ENCODE results near the gene CORIN.
"Not testable (repeated sequence)": the region's sequence is repeated elsewhere in the genome, so short reads cannot be mapped to it uniquely, and the experiment has no call there.

CORIN gene

DNA sequence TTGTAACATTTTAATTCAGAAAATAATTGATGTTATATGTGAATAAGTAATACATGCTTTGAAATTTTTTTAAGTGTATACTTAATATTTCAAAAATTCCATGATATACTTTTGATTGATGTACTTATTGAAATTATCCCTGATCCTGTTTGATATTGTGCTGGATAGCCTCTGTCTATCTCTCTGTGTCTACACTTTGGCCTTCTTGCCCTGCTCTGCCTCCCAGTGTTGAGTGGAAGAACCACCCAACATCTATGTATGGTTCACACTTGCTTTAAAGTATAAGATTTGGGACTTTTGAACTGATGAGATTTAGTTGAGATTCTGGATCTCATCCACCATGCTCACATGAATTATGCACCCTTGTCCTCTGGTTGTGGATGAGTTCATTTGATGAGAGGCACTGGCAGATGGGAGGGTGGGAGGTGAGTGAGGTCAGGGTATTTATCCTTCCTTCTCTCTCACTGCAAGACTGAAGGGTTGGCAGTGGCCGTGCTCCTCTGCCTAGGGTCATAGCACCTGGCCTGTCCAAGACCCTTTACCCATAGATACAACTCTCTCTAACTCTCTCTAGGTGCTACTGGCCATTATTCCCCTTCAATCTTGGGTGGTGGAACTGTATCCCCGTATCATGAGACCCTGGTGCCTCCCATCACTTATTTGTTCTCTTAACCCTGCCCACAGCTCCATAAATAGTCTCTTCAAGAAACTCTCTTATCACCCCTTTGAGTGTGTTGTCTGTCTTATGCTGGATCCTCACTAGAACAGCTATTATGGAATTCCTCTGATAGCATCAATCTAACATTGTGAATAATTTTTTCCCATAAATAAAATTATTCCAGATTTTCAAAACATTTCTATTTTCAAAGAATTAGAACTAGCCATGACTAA lies 75.2 kb downstream of the CORIN start:
- Histone ChIP-seq H3K4me1 (ENCODE audit: control extremely low read depth in 1 of 4, control insufficient read depth in 4 of 4, insufficient read depth in 4 of 4, low read length in 3 of 4) (no peaks in the 10 kb centered on the region), H3K9me3 (ENCODE audit: control extremely low read depth in 1 of 5, control insufficient read depth in 4 of 5, insufficient read depth in 2 of 5, low read depth in 1 of 5, low read length in 4 of 5) (no peaks in the 10 kb centered on the region), H3K36me3 (ENCODE audit: control insufficient read depth in 4 of 4, insufficient read depth in 4 of 4, low read length in 3 of 4) (no peaks in the 10 kb centered on the region), H3K4me3 (ENCODE audit: control insufficient read depth in 1 of 7, extremely low read depth in 1 of 7, insufficient read depth in 4 of 7, low read depth in 2 of 7, low read length in 6 of 7) (no peak overlapping the region), H3K27ac (ENCODE audit: insufficient read depth in 1 of 2, low read depth in 1 of 2, low read length in 2 of 2, poor library complexity in 1 of 2, severe bottlenecking in 2 of 2) (no peak overlapping the region), H3K27me3 (replicated peaks in 2 of 5; ENCODE audit: control insufficient read depth in 4 of 5, insufficient read depth in 5 of 5, low read length in 4 of 5) (no peaks in the 10 kb centered on the region)
- CTCF ChIA-PET: no interaction called here
- DNase-seq: no peak
- POLR2A ChIA-PET: no interaction called here
- WGBS (ENCODE audit: insufficient coverage): 93% methylated on average over 2 of the region's 2 CpGs

DNA sequence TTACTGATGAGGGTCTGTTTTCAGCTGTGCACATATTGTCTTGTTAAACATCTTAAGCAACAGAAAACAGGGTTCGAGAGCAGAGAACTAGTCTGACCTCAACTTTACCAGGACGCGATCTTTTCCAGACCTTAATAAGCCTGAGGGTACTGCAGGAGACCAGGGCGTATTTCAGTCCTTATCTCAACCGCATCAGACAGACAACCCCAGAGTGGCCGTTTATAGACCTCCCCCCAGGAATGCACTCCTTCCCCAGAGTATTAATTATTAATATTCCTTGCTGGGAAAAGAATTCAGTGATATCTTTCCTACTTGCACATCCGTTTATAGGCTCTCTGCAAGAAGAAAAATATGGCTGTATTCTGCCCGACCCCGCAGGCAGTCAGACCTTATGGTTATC lies 84.6 kb downstream of the CORIN start:
- DNase-seq; CTCF ChIA-PET; H3K4me1 ChIP-seq (ENCODE audit: control extremely low read depth in 1 of 4, control insufficient read depth in 4 of 4, insufficient read depth in 4 of 4, low read length in 3 of 4); H3K27ac ChIP-seq (ENCODE audit: insufficient read depth in 1 of 2, low read depth in 1 of 2, low read length in 2 of 2, poor library complexity in 1 of 2, severe bottlenecking in 2 of 2); H3K4me3 ChIP-seq (ENCODE audit: control insufficient read depth in 1 of 7, extremely low read depth in 1 of 7, insufficient read depth in 4 of 7, low read depth in 2 of 7, low read length in 6 of 7); H3K36me3 ChIP-seq (ENCODE audit: control insufficient read depth in 4 of 4, insufficient read depth in 4 of 4, low read length in 3 of 4); H3K9me3 ChIP-seq (ENCODE audit: control extremely low read depth in 1 of 5, control insufficient read depth in 4 of 5, insufficient read depth in 2 of 5, low read depth in 1 of 5, low read length in 4 of 5); POLR2A ChIA-PET; H3K27me3 ChIP-seq (replicated peaks in 2 of 5; ENCODE audit: control insufficient read depth in 4 of 5, insufficient read depth in 5 of 5, low read length in 4 of 5): not testable (repeated sequence)
- WGBS (ENCODE audit: insufficient coverage): 98% methylated on average over 6 of the region's 9 CpGs

DNA sequence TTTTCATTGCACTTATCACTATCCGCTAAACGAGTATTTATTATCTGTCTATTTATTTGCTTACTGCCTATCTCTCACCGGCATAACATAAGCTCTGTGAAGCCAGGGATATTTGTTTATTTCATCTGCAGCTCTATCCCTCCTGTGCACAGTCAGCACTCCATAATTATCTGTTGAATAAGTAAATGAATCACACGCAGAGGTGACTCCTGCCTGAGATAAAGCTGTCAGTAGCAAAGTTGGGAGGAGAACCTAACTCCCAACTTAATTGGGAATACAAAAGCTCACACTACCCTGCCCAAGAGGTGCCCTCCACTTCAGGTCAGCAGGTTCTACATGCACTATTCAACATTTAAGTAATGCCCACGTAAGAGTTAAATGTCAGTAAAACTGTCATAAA lies 85.7 kb downstream of the CORIN start:
- Histone ChIP-seq H3K27me3 (replicated peaks in 2 of 5; ENCODE audit: control insufficient read depth in 4 of 5, insufficient read depth in 5 of 5, low read length in 4 of 5) (no peaks in the 10 kb centered on the region), H3K9me3 (ENCODE audit: control extremely low read depth in 1 of 5, control insufficient read depth in 4 of 5, insufficient read depth in 2 of 5, low read depth in 1 of 5, low read length in 4 of 5) (peaks cover 0 to 9% (median 0%) of the 10 kb centered on the region in 5 experiments), H3K4me1 (ENCODE audit: control extremely low read depth in 1 of 4, control insufficient read depth in 4 of 4, insufficient read depth in 4 of 4, low read length in 3 of 4) (no peaks in the 10 kb centered on the region), H3K27ac (ENCODE audit: insufficient read depth in 1 of 2, low read depth in 1 of 2, low read length in 2 of 2, poor library complexity in 1 of 2, severe bottlenecking in 2 of 2) (no peak overlapping the region), H3K36me3 (ENCODE audit: control insufficient read depth in 4 of 4, insufficient read depth in 4 of 4, low read length in 3 of 4) (no peaks in the 10 kb centered on the region), H3K4me3 (ENCODE audit: control insufficient read depth in 1 of 7, extremely low read depth in 1 of 7, insufficient read depth in 4 of 7, low read depth in 2 of 7, low read length in 6 of 7) (no peak overlapping the region)
- CTCF ChIA-PET: interaction anchor here (1.2 kb wide), 1 partner anchor 8 kb away, joined by 5 read pairs; no protein-coding TSS in a partner anchor
- POLR2A ChIA-PET: no interaction called here
- DNase-seq: no peak
- WGBS (ENCODE audit: insufficient coverage): 96% methylated on average over 3 of the region's 5 CpGs

DNA sequence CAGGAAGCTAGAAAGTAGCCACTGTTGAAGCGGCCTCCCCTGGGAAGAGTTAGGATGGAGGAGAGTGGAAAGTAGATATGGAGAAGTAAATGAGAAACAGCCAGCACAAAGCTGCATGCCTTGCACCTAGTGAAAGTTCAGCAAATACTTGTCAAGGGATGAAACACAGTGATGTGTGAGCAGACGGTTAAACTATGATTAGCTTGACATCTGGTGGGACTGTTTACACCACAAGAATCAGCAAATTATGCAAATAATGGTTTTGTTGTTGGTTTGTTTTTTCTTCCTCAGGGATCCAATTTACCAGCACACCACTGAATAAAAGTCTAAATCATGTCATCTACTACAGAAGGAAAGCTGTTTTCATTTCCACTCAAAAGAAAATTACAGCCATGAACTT lies 87.1 kb downstream of the CORIN start:
- Histone ChIP-seq H3K36me3 (ENCODE audit: control insufficient read depth in 4 of 4, insufficient read depth in 4 of 4, low read length in 3 of 4) (no peaks in the 10 kb centered on the region), H3K4me3 (ENCODE audit: control insufficient read depth in 1 of 7, extremely low read depth in 1 of 7, insufficient read depth in 4 of 7, low read depth in 2 of 7, low read length in 6 of 7) (no peak overlapping the region), H3K9me3 (ENCODE audit: control extremely low read depth in 1 of 5, control insufficient read depth in 4 of 5, insufficient read depth in 2 of 5, low read depth in 1 of 5, low read length in 4 of 5) (peaks cover 0 to 9% (median 0%) of the 10 kb centered on the region in 5 experiments), H3K4me1 (ENCODE audit: control extremely low read depth in 1 of 4, control insufficient read depth in 4 of 4, insufficient read depth in 4 of 4, low read length in 3 of 4) (no peaks in the 10 kb centered on the region), H3K27ac (ENCODE audit: insufficient read depth in 1 of 2, low read depth in 1 of 2, low read length in 2 of 2, poor library complexity in 1 of 2, severe bottlenecking in 2 of 2) (no peak overlapping the region), H3K27me3 (replicated peaks in 2 of 5; ENCODE audit: control insufficient read depth in 4 of 5, insufficient read depth in 5 of 5, low read length in 4 of 5) (no peaks in the 10 kb centered on the region)
- 100% methylated on average over 1 of the region's 2 CpGs for WGBS (ENCODE audit: insufficient coverage)
- ChIA-PET POLR2A (no interaction called here), CTCF (interaction anchor here (0.8 kb wide), 1 partner anchor 35 kb away, joined by 3 read pairs; no protein-coding TSS in a partner anchor)
- no peak for DNase-seq

DNA sequence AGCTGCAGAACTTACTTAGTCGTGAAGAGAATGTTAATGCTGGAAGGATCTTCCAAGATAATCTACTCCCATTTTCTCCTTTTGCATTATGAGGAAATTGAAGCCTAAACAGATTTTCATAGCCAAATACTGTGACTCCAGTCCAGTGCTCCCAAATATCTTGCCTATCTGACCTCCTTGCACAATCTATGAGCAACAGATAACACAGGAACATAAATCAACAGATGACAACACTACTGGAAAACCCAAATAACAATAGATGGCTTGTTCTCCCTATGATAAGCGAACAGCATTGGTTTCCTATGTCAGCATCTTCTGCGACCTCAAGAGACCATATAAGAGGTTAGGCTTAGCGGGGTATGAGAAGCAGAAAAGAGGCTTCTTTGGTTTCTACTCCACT lies 88.0 kb downstream of the CORIN start:
- Histone ChIP-seq H3K27me3 (replicated peaks in 2 of 5; ENCODE audit: control insufficient read depth in 4 of 5, insufficient read depth in 5 of 5, low read length in 4 of 5) (no peaks in the 10 kb centered on the region), H3K36me3 (ENCODE audit: control insufficient read depth in 4 of 4, insufficient read depth in 4 of 4, low read length in 3 of 4) (no peaks in the 10 kb centered on the region), H3K9me3 (ENCODE audit: control extremely low read depth in 1 of 5, control insufficient read depth in 4 of 5, insufficient read depth in 2 of 5, low read depth in 1 of 5, low read length in 4 of 5) (peaks cover 0 to 9% (median 0%) of the 10 kb centered on the region in 5 experiments), H3K4me3 (ENCODE audit: control insufficient read depth in 1 of 7, extremely low read depth in 1 of 7, insufficient read depth in 4 of 7, low read depth in 2 of 7, low read length in 6 of 7) (no peak overlapping the region), H3K4me1 (ENCODE audit: control extremely low read depth in 1 of 4, control insufficient read depth in 4 of 4, insufficient read depth in 4 of 4, low read length in 3 of 4) (no peaks in the 10 kb centered on the region), H3K27ac (ENCODE audit: insufficient read depth in 1 of 2, low read depth in 1 of 2, low read length in 2 of 2, poor library complexity in 1 of 2, severe bottlenecking in 2 of 2) (no peak overlapping the region)
- ChIA-PET CTCF (no interaction called here), POLR2A (no interaction called here)
- WGBS (ENCODE audit: insufficient coverage): 100% methylated on average over 3 of the region's 4 CpGs
- no peak for DNase-seq

DNA sequence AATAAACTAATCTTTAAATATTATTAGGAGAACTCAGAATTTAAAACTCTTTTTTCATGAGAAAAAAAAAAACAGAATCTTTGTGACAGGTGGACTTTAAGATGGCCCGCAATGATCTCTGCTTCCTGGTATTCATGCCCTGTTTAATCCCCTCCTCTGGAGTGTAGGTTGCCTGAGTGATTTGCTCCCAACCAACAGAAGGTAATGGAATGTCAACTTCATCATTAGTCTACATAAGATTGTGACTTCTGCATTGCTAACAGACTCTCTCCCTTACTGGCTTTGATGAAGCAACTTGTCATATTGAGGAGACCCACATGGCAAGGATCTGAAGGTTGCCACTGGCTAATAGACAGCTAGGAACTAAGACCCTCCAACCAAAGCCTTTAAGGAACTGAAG lies 88.8 kb downstream of the CORIN start:
- H3K27ac ChIP-seq (ENCODE audit: insufficient read depth in 1 of 2, low read depth in 1 of 2, low read length in 2 of 2, poor library complexity in 1 of 2, severe bottlenecking in 2 of 2): no peak overlapping the region
- ChIA-PET POLR2A (no interaction called here), CTCF (no interaction called here)
- no peaks in the 10 kb centered on the region for H3K27me3 ChIP-seq (replicated peaks in 2 of 5; ENCODE audit: control insufficient read depth in 4 of 5, insufficient read depth in 5 of 5, low read length in 4 of 5)
- no peak overlapping the region for H3K4me3 ChIP-seq (ENCODE audit: control insufficient read depth in 1 of 7, extremely low read depth in 1 of 7, insufficient read depth in 4 of 7, low read depth in 2 of 7, low read length in 6 of 7)
- peaks cover 0 to 9% (median 0%) of the 10 kb centered on the region in 5 experiments for H3K9me3 ChIP-seq (ENCODE audit: control extremely low read depth in 1 of 5, control insufficient read depth in 4 of 5, insufficient read depth in 2 of 5, low read depth in 1 of 5, low read length in 4 of 5)
- DNase-seq: no peak
- no CpG with 5 or more reads among the region's 1 CpG for WGBS (ENCODE audit: insufficient coverage)
- no peaks in the 10 kb centered on the region for H3K4me1 ChIP-seq (ENCODE audit: control extremely low read depth in 1 of 4, control insufficient read depth in 4 of 4, insufficient read depth in 4 of 4, low read length in 3 of 4)
- no peaks in the 10 kb centered on the region for H3K36me3 ChIP-seq (ENCODE audit: control insufficient read depth in 4 of 4, insufficient read depth in 4 of 4, low read length in 3 of 4)

DNA sequence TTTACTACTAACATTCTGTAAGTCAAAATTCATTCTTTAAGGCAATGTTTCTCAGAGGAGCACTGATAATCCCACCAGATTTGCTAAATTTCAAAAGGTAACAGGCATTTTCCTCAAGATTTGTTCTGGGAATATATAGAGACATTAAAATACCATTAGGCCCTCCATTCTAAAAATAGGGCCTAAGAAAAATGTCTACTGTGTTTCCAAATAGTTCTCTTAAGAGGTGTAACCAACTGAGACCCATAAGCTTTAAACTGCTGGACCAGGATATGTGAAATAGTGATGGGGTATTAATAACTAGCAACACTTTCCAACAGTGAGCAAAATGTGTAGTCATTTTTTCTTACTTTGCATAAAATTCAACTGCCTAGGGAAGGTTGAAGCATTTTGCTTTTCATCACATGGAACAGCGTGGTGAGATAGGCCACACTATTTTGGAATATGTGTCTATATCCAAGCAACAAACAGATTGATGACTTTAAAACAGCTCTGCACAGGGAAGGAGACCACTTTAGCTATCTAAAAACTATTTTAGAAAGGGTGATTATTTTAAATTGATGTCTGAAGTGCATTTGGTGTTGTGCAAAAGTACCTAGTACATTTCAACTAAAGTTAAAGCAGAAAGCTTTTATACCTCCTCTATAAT lies 89.9 kb downstream of the CORIN start:
- Histone ChIP-seq H3K36me3 (ENCODE audit: control insufficient read depth in 4 of 4, insufficient read depth in 4 of 4, low read length in 3 of 4) (no peaks in the 10 kb centered on the region), H3K4me1 (ENCODE audit: control extremely low read depth in 1 of 4, control insufficient read depth in 4 of 4, insufficient read depth in 4 of 4, low read length in 3 of 4) (no peaks in the 10 kb centered on the region), H3K27me3 (replicated peaks in 2 of 5; ENCODE audit: control insufficient read depth in 4 of 5, insufficient read depth in 5 of 5, low read length in 4 of 5) (no peaks in the 10 kb centered on the region), H3K9me3 (ENCODE audit: control extremely low read depth in 1 of 5, control insufficient read depth in 4 of 5, insufficient read depth in 2 of 5, low read depth in 1 of 5, low read length in 4 of 5) (peaks cover 0 to 4% (median 0%) of the 10 kb centered on the region in 5 experiments), H3K27ac (ENCODE audit: insufficient read depth in 1 of 2, low read depth in 1 of 2, low read length in 2 of 2, poor library complexity in 1 of 2, severe bottlenecking in 2 of 2) (no peak overlapping the region), H3K4me3 (ENCODE audit: control insufficient read depth in 1 of 7, extremely low read depth in 1 of 7, insufficient read depth in 4 of 7, low read depth in 2 of 7, low read length in 6 of 7) (no peak overlapping the region)
- ChIA-PET POLR2A (no interaction called here), CTCF (no interaction called here)
- DNase-seq: no peak
- 100% methylated on average over 1 of the region's 1 CpG for WGBS (ENCODE audit: insufficient coverage)
